H1 (cell line): ENCODE data around the gene EGFLAM. TPM values are rescaled to one million over a fixed set of nuclear protein-coding genes. Genes with fewer than 3 reads are reported as not detected.

Experiments used
- CTCF ChIA-PET: fragments of 300-600 bp; sonication (Branson Sonifier 250); formaldehyde crosslinking; loops from one replicate; lab custom pipeline; 2021; ENCODE audit not compliant: partially characterized antibody; lab: Charles Lee
- POLR2A ChIA-PET: fragments of 300-600 bp; sonication (Branson Sonifier 250); formaldehyde crosslinking; loops from one replicate; lab custom pipeline; 2021; ENCODE audit warnings: inconsistent platforms; ENCODE audit not compliant: partially characterized antibody; lab: Charles Lee
- DNase-seq, 2 experiments: peaks; one replicate each; pipeline versions ENCODE4 v3.0.0 to v3.0.0-alpha.2; 2010 to 2022; ENCODE audit warnings: low spot score in 2 of 2, low read depth in 1 of 2, mixed read lengths in 1 of 2
- FAIRE-seq: peaks from 2 replicates; lab custom pipeline; 2011; peaks lifted over from hg19 to GRCh38; lab: Jason Lieb, UNC
- H2AFZ ChIP-seq: 2 replicates; pipeline ENCODE4 v1.8.1; 2012; ENCODE audit warnings: low read length, inconsistent platforms
- H2AK5ac ChIP-seq: 2 replicates; pipeline ENCODE4 v1.6.1; 2013; ENCODE audit warnings: low read depth, low read length
- H2BK120ac ChIP-seq: replicated peaks from 2 replicates; pipeline ENCODE3; 2013; ENCODE audit warnings: low read depth, low read length, inconsistent platforms
- H2BK12ac ChIP-seq: 2 replicates; pipeline ENCODE4 v1.6.1; 2013; ENCODE audit warnings: low read depth, low read length
- H2BK15ac ChIP-seq: 2 replicates; pipeline ENCODE4 v1.6.1; 2013; ENCODE audit warnings: low read length
- H2BK20ac ChIP-seq: 2 replicates; pipeline ENCODE4 v1.6.1; 2013; ENCODE audit warnings: low read length
- H2BK5ac ChIP-seq: 2 replicates; pipeline ENCODE4 v1.6.1; 2013; ENCODE audit warnings: low read depth, low read length
- H3K14ac ChIP-seq: 2 replicates; pipeline ENCODE4 v1.6.1; 2013; ENCODE audit warnings: inconsistent platforms; ENCODE audit not compliant: insufficient read length
- H3K18ac ChIP-seq: 2 replicates; pipeline ENCODE4 v1.6.1; 2013; ENCODE audit warnings: low read length; ENCODE audit errors: extremely low read depth
- H3K23ac ChIP-seq: 2 replicates; pipeline ENCODE4 v1.6.1; 2013; ENCODE audit warnings: inconsistent platforms; ENCODE audit not compliant: insufficient read length
- H3K23me2 ChIP-seq: 2 replicates; pipeline ENCODE4 v1.6.1; 2013; ENCODE audit warnings: low read depth, low read length
- H3K27ac ChIP-seq: 2 replicates; pipeline ENCODE4 v1.6.1; 2011; ENCODE audit warnings: low read depth, low read length, inconsistent platforms
- H3K27me3 ChIP-seq, 4 experiments: replicated peaks in 1 of 4; 1 replicate in 1 of 4; 2 replicates in 3 of 4; pipeline versions ENCODE4 v1.6.1 to v1.8.1; 2011 to 2013; ENCODE audit warnings: low read length in 3 of 4, mild to moderate bottlenecking in 3 of 4, inconsistent platforms in 2 of 4, mixed read lengths in 2 of 4, moderate library complexity in 1 of 4; ENCODE audit not compliant: control insufficient read depth in 3 of 4, insufficient read depth in 3 of 4; ENCODE audit errors: extremely low read depth in 1 of 4
- H3K36me3 ChIP-seq, 4 experiments: 2 replicates each; pipeline versions ENCODE4 v1.6.1 to v1.8.1; 2011 to 2013; ENCODE audit warnings: mild to moderate bottlenecking in 4 of 4, low read length in 3 of 4, moderate library complexity in 2 of 4, control low read depth in 1 of 4, inconsistent platforms in 1 of 4; ENCODE audit not compliant: insufficient read depth in 4 of 4, control insufficient read depth in 2 of 4
- H3K4ac ChIP-seq: replicated peaks from 2 replicates; pipeline ENCODE3; 2013; ENCODE audit warnings: low read length, low read depth, mixed read lengths, inconsistent platforms; ENCODE audit not compliant: insufficient read length
- H3K4me1 ChIP-seq, 4 experiments: replicated peaks in 1 of 4; 1 replicate in 1 of 4; 2 replicates in 3 of 4; pipeline versions ENCODE4 v1.6.1 to v1.8.1; 2011 to 2013; ENCODE audit warnings: low read length in 3 of 4, inconsistent platforms in 2 of 4, mixed read lengths in 1 of 4; ENCODE audit not compliant: insufficient read depth in 4 of 4, control insufficient read depth in 3 of 4
- H3K4me2 ChIP-seq, 2 experiments: 2 replicates each; pipeline versions ENCODE4 v1.6.1 to v1.8.1; 2011 to 2013; ENCODE audit warnings: low read depth in 2 of 2, low read length in 2 of 2, control low read depth in 1 of 2, inconsistent platforms in 1 of 2, mild to moderate bottlenecking in 1 of 2; ENCODE audit not compliant: insufficient read depth in 1 of 2
- H3K4me3 ChIP-seq, 4 experiments: fragments of 200-600, 300-600 bp in 1 of 4; sonication (generic), shearing (Covaris generic), sonication (Bioruptor Twin) in 1 of 4; 2 replicates each; pipeline versions ENCODE4 v1.5.1 to v1.8.1; 2011 to 2016; ENCODE audit warnings: low read length in 4 of 4, low read depth in 3 of 4, control low read depth in 2 of 4, inconsistent platforms in 2 of 4, mild to moderate bottlenecking in 2 of 4, mixed read lengths in 1 of 4, moderate library complexity in 1 of 4; ENCODE audit not compliant: insufficient read depth in 2 of 4; ENCODE audit errors: extremely low read depth in 1 of 4
- H3K56ac ChIP-seq: replicated peaks from 2 replicates; pipeline ENCODE3; 2013; ENCODE audit warnings: low read depth, mild to moderate bottlenecking, mixed read lengths, low read length, inconsistent platforms; ENCODE audit not compliant: insufficient read length
- H3K79me1 ChIP-seq: 2 replicates; pipeline ENCODE4 v1.6.1; 2013; ENCODE audit warnings: low read depth, low read length, control low read depth
- H3K79me2 ChIP-seq, 2 experiments: 2 replicates each; pipeline versions ENCODE4 v1.6.1 to v1.8.1; 2012 to 2013; ENCODE audit warnings: low read length in 2 of 2, mild to moderate bottlenecking in 2 of 2, inconsistent platforms in 1 of 2; ENCODE audit not compliant: insufficient read depth in 2 of 2, control insufficient read depth in 1 of 2
- H3K9ac ChIP-seq, 4 experiments: replicated peaks in 1 of 4; 1 replicate in 1 of 4; 2 replicates in 3 of 4; pipeline versions ENCODE4 v1.6.1 to v1.8.1; 2011 to 2013; ENCODE audit warnings: low read depth in 3 of 4, low read length in 3 of 4, control low read depth in 2 of 4, mild to moderate bottlenecking in 2 of 4, moderate library complexity in 2 of 4, inconsistent platforms in 1 of 4; ENCODE audit errors: extremely low read depth in 1 of 4
- H3K9me3 ChIP-seq, 2 experiments: 2 replicates each; pipeline versions ENCODE4 v1.6.1 to v1.8.1; 2012 to 2013; ENCODE audit warnings: mild to moderate bottlenecking in 2 of 2, moderate library complexity in 2 of 2, control low read depth in 1 of 2, inconsistent platforms in 1 of 2, low read depth in 1 of 2, low read length in 1 of 2, mixed read lengths in 1 of 2; ENCODE audit not compliant: insufficient read depth in 2 of 2
- H4K20me1 ChIP-seq, 2 experiments: replicated peaks in 1 of 2; 2 replicates each; pipeline versions ENCODE3 to v1.8.1; 2011 to 2013; ENCODE audit warnings: inconsistent platforms in 2 of 2, low read length in 2 of 2, mild to moderate bottlenecking in 1 of 2; ENCODE audit not compliant: insufficient read depth in 2 of 2, control insufficient read depth in 1 of 2
- H4K5ac ChIP-seq: 2 replicates; pipeline ENCODE4 v1.6.1; 2013; ENCODE audit warnings: low read length, low read depth, mixed read lengths, inconsistent platforms; ENCODE audit not compliant: insufficient read length
- H4K8ac ChIP-seq: 2 replicates; pipeline ENCODE4 v1.8.0; 2013; ENCODE audit warnings: mild to moderate bottlenecking, moderate library complexity, low read length, inconsistent platforms; ENCODE audit not compliant: insufficient read depth; ENCODE audit errors: extremely low read depth
- H4K91ac ChIP-seq: replicated peaks from 2 replicates; pipeline ENCODE3; 2013; ENCODE audit warnings: low read length, mixed read lengths, inconsistent platforms; ENCODE audit not compliant: insufficient read length
- ATF2 ChIP-seq: IDR thresholded peaks from 2 replicates; pipeline ENCODE4 v1.6.1; 2012; ENCODE audit warnings: low read length, inconsistent platforms
- BRCA1 ChIP-seq: IDR thresholded peaks from 2 replicates; pipeline ENCODE4 v1.6.1; 2012; ENCODE audit warnings: low read depth, low read length, improper control_type of control experiment
- CBX5 ChIP-seq: fragments of 300-800, 300-1000 bp; sonication (generic); IDR thresholded peaks from 2 replicates; pipeline ENCODE4 v1.7.1; 2016; ENCODE audit warnings: antibody characterized with exemption, low read length, low read depth
- CEBPB ChIP-seq: IDR thresholded peaks from 2 replicates; pipeline ENCODE4 v1.6.1; 2012; ENCODE audit warnings: low read depth, low read length
- CREB1 ChIP-seq: IDR thresholded peaks from 2 replicates; pipeline ENCODE4 v1.6.1; 2012; ENCODE audit warnings: inconsistent platforms
- CTBP2 ChIP-seq: IDR thresholded peaks from 2 replicates; pipeline ENCODE4 v1.7.0; 2011; ENCODE audit warnings: borderline replicate concordance, mild to moderate bottlenecking, moderate library complexity, mixed read lengths, low read length; ENCODE audit not compliant: insufficient read depth, insufficient read length
- FOSL1 ChIP-seq: IDR thresholded peaks from 2 replicates; pipeline ENCODE4 v1.6.1; 2011; ENCODE audit warnings: mild to moderate bottlenecking, low read depth, low read length, moderate library complexity; ENCODE audit not compliant: insufficient read depth
- KDM1A ChIP-seq: fragments of 200-600, 300-600 bp; sonication (generic); IDR thresholded peaks from 2 replicates; pipeline ENCODE4 v1.7.1; 2016; ENCODE audit warnings: mild to moderate bottlenecking, low read length, borderline replicate concordance
- SRF ChIP-seq: IDR thresholded peaks from 2 replicates; pipeline ENCODE4 v1.6.1; 2011; ENCODE audit warnings: mild to moderate bottlenecking, low read depth, low read length, moderate library complexity
- ZNF274 ChIP-seq: IDR thresholded peaks from 2 replicates; pipeline ENCODE4 v1.7.0; 2012; ENCODE audit warnings: low read length, borderline replicate concordance; ENCODE audit errors: extremely low read depth
- whole genome bisulfite sequencing, 2 experiments: shearing (Covaris generic) in 1 of 2; methylation state at CpG; one replicate each; pipeline versions ENCODE4 v1.1.6 to v1.1.7; 2013 to 2015; ENCODE audit warnings: low lambda C conversion rate in 2 of 2, mixed read lengths in 2 of 2, inconsistent platforms in 1 of 2, low coverage in 1 of 2, missing lambda C conversion rate in 1 of 2; ENCODE audit not compliant: insufficient replicate concordance in 2 of 2, insufficient coverage in 1 of 2, insufficient read length in 1 of 2; ENCODE audit errors: extremely low coverage in 1 of 2, missing lambda C conversion rate in 1 of 2; 5-methylcytosine and 5-hydroxymethylcytosine counted together
- polyA plus RNA-seq, 7 experiments: library from polyadenylated mRNA; depleted of rRNA in 3 of 7; stranded (reverse) in 5 of 7; unstranded in 2 of 7; fragments of >200 nt in 5 of 7; fragments of 200-250 nt in 2 of 7; gene quantifications; 1 replicate in 5 of 7; 2 replicates in 1 of 7; 4 replicates in 1 of 7; pipeline versions ENCODE4 v1.2.1 to v1.2.3, GENCODE V29; 2011 to 2013; ENCODE audit warnings: missing spikeins in 2 of 7, mixed read lengths in 2 of 7
- total RNA-seq: library from RNA; stranded (reverse); fragmentation: NEBNext Ultra II Directional; extraction: Animal tissue kit (Norgen Biotek cat#: 25700); gene quantifications from 2 replicates; pipeline ENCODE4 v1.2.1, GENCODE V29; 2021

Gene EGFLAM
- total and polyA plus RNA-seq, 2 of the 8 experiments (the other 6 are each of a cell fraction or from before 2014, with no cell fraction given), result 0.20 to 0.24 TPM

DNA sequence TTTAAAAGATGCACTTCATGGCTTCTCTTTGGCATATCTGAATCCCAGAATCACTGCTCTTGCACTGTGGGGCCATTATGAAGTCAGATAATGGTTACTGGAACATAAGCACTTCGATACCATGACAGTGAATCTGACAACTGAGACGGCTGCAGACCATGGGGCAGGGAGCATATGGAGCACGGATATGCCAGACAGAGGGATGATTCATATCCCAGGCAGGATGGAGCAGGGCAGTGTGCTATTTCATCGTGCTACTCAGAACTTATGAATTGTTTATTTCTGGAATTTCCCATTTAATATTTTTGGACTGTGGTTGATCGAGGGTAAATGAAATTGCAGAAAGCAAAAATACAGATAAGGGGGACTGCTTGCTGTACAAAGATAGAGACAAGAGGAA is 145.0 kb downstream of the EGFLAM start:
- 90% methylated on average over 5 of the region's 5 CpGs; no CpG with 5 or more reads in 1 of the 2 experiments for WGBS, 2 experiments
- TF ChIP-seq SRF (no peak), KDM1A (no peak), ZNF274 (no peak), CBX5 (no peak), BRCA1 (no peak), CREB1 (no peak), CEBPB (no peak), ATF2 (no peak), CTBP2 (no peak), FOSL1 (no peak)
- no peaks in the 10 kb centered on the region for H3K79me2 ChIP-seq
- H2AFZ ChIP-seq, result no peak overlapping the region
- no peak overlapping the region for H3K4me3 ChIP-seq
- no peak overlapping the region for H4K8ac ChIP-seq
- H2BK15ac ChIP-seq, result no peak overlapping the region
- H4K91ac ChIP-seq, result no peak overlapping the region
- DNase-seq (no peak), FAIRE-seq (no peak)
- H4K20me1 ChIP-seq, result no peaks in the 10 kb centered on the region
- no peaks in the 10 kb centered on the region for H3K36me3 ChIP-seq
- no peak overlapping the region for H2BK120ac ChIP-seq
- no peak overlapping the region for H4K5ac ChIP-seq
- H3K9me3 ChIP-seq, result no peaks in the 10 kb centered on the region
- no peak overlapping the region for H3K23ac ChIP-seq
- POLR2A ChIA-PET, result no interaction called here
- CTCF ChIA-PET, result interaction anchor here (1.3 to 3.3 kb wide), 10 partner anchors 8 to 195 kb away, joined by 3 to 22 read pairs (median 6); no protein-coding TSS in a partner anchor
- no peak overlapping the region for H3K4ac ChIP-seq
- no peak overlapping the region for H3K4me2 ChIP-seq
- no peak overlapping the region for H2AK5ac ChIP-seq
- no peak overlapping the region for H2BK20ac ChIP-seq
- no peak overlapping the region for H2BK5ac ChIP-seq
- no peak overlapping the region for H3K27ac ChIP-seq
- H3K4me1 ChIP-seq, result no peaks in the 10 kb centered on the region
- no peaks in the 10 kb centered on the region for H3K27me3 ChIP-seq
- no peak overlapping the region for H3K9ac ChIP-seq
- no peak overlapping the region for H3K56ac ChIP-seq
- no peak overlapping the region for H2BK12ac ChIP-seq
- no peak overlapping the region for H3K18ac ChIP-seq
- H3K23me2 ChIP-seq, result no peaks in the 10 kb centered on the region
- H3K14ac ChIP-seq, result no peak overlapping the region
- no peaks in the 10 kb centered on the region for H3K79me1 ChIP-seq
